ENCODE results near the gene SUSD6. TPM values are rescaled to one million over a fixed set of nuclear protein-coding genes. Genes with fewer than 3 reads are reported as not detected.
A peak's percentile ranks its signal among the peaks of the same experiment; 100 is the strongest.

The SUSD6 gene
- total and polyA plus RNA-seq, 9 of the 15 experiments (the other 6 are each of a cell fraction or from before 2014, with no cell fraction given), result 2.9 to 20.7 (median 5.6) TPM

DNA sequence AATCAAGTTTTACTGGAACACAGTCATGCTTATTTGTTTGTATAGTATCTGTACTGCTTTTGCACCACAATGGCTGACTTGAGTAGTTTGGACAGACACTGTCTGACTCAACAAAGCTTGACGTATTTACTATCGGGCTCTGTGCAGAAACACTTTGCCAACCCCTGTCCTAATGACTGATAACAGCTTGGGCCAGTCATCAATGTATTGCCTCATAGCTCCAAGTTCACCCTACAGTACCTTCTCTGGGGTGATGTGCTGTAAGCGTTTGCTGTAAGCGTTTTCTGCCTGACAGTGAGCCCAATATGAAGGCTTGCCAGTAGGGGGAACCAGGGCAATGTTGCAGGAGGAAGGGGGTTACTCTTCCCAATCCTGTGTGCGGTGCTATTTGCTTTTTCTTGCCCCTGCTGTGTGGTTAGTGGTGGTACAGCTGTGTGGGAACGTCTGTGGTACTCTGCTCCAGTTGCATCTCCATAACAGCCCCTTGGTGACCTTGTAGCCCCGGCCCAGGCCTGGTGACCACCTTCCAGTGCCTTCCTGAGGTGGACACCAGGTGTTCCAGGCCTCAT is 31.3 kb upstream of the SUSD6 start (continued):
- TF ChIP-seq ZFP30 (CRISPR knock-in tag; IDR thresholded peaks at IDR 0.05; ENCODE audit: borderline replicate concordance), result no peak
- TF ChIP-seq, protein P1, sequence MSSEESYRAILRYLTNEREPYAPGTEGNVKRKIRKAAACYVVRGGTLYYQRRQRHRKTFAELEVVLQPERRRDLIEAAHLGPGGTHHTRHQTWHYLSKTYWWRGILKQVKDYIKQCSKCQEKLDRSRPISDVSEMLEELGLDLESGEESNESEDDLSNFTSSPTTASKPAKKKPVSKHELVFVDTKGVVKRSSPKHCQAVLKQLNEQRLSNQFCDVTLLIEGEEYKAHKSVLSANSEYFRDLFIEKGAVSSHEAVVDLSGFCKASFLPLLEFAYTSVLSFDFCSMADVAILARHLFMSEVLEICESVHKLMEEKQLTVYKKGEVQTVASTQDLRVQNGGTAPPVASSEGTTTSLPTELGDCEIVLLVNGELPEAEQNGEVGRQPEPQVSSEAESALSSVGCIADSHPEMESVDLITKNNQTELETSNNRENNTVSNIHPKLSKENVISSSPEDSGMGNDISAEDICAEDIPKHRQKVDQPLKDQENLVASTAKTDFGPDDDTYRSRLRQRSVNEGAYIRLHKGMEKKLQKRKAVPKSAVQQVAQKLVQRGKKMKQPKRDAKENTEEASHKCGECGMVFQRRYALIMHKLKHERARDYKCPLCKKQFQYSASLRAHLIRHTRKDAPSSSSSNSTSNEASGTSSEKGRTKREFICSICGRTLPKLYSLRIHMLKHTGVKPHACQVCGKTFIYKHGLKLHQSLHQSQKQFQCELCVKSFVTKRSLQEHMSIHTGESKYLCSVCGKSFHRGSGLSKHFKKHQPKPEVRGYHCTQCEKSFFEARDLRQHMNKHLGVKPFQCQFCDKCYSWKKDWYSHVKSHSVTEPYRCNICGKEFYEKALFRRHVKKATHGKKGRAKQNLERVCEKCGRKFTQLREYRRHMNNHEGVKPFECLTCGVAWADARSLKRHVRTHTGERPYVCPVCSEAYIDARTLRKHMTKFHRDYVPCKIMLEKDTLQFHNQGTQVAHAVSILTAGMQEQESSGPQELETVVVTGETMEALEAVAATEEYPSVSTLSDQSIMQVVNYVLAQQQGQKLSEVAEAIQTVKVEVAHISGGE (CRISPR knock-in tag; IDR thresholded peaks at IDR 0.05), result no peak
- no peak for TF ChIP-seq MYNN (IDR thresholded peaks at IDR 0.05)
- TF ChIP-seq MYNN (CRISPR knock-in tag; IDR thresholded peaks at IDR 0.05), result no peak
- TF ChIP-seq, protein P2, sequence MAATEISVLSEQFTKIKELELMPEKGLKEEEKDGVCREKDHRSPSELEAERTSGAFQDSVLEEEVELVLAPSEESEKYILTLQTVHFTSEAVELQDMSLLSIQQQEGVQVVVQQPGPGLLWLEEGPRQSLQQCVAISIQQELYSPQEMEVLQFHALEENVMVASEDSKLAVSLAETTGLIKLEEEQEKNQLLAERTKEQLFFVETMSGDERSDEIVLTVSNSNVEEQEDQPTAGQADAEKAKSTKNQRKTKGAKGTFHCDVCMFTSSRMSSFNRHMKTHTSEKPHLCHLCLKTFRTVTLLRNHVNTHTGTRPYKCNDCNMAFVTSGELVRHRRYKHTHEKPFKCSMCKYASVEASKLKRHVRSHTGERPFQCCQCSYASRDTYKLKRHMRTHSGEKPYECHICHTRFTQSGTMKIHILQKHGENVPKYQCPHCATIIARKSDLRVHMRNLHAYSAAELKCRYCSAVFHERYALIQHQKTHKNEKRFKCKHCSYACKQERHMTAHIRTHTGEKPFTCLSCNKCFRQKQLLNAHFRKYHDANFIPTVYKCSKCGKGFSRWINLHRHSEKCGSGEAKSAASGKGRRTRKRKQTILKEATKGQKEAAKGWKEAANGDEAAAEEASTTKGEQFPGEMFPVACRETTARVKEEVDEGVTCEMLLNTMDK (IDR thresholded peaks at IDR 0.05; ENCODE audit: borderline replicate concordance, insufficient read depth, low read depth, low read length, poor library complexity, severe bottlenecking), result peak; percentile 79
- no peak for TF ChIP-seq ZNF77 (CRISPR knock-in tag; IDR thresholded peaks at IDR 0.05)
- 0 out of 2 replicates have a peak, but pooled peaks have one; percentile 25 for TF ChIP-seq GATA2 (CRISPR knock-in tag; IDR thresholded peaks at IDR 0.05)
- TF ChIP-seq, protein P3, sequence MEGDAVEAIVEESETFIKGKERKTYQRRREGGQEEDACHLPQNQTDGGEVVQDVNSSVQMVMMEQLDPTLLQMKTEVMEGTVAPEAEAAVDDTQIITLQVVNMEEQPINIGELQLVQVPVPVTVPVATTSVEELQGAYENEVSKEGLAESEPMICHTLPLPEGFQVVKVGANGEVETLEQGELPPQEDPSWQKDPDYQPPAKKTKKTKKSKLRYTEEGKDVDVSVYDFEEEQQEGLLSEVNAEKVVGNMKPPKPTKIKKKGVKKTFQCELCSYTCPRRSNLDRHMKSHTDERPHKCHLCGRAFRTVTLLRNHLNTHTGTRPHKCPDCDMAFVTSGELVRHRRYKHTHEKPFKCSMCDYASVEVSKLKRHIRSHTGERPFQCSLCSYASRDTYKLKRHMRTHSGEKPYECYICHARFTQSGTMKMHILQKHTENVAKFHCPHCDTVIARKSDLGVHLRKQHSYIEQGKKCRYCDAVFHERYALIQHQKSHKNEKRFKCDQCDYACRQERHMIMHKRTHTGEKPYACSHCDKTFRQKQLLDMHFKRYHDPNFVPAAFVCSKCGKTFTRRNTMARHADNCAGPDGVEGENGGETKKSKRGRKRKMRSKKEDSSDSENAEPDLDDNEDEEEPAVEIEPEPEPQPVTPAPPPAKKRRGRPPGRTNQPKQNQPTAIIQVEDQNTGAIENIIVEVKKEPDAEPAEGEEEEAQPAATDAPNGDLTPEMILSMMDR (IDR thresholded peaks at IDR 0.05 in 2 of 3, conservative IDR thresholded peaks at IDR 0.05 in 1 of 3; ENCODE audit: insufficient read depth in 2 of 3, low read depth in 1 of 3, low read length in 3 of 3), result peak; percentile 77 to 94 (median 87)
- 0 out of 2 replicates have a peak, but pooled peaks have one; percentile 9 for TF ChIP-seq KLF16 (IDR thresholded peaks at IDR 0.05)
- TF ChIP-seq, protein P4, sequence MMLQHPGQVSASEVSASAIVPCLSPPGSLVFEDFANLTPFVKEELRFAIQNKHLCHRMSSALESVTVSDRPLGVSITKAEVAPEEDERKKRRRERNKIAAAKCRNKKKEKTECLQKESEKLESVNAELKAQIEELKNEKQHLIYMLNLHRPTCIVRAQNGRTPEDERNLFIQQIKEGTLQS (IDR thresholded peaks at IDR 0.05), result peak; percentile 88
- TF ChIP-seq, protein P4 (CRISPR knock-in tag; conservative IDR thresholded peaks at IDR 0.05), result no peak
- TF ChIP-seq POLR2AphosphoS5 (IDR thresholded peaks at IDR 0.05; ENCODE audit: control insufficient read depth, insufficient read depth, low read depth, low read length), result peak; percentile 37; the same call in 1 of the 2 replicates
- TF ChIP-seq, protein P5, sequence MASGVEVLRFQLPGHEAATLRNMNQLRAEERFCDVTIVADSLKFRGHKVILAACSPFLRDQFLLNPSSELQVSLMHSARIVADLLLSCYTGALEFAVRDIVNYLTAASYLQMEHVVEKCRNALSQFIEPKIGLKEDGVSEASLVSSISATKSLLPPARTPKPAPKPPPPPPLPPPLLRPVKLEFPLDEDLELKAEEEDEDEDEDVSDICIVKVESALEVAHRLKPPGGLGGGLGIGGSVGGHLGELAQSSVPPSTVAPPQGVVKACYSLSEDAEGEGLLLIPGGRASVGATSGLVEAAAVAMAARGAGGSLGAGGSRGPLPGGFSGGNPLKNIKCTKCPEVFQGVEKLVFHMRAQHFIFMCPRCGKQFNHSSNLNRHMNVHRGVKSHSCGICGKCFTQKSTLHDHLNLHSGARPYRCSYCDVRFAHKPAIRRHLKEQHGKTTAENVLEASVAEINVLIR (CRISPR knock-in tag; IDR thresholded peaks at IDR 0.05), result no peak
- TF ChIP-seq ELF2 (CRISPR knock-in tag; IDR thresholded peaks at IDR 0.05), result no peak
- TF ChIP-seq MTF1 (CRISPR knock-in tag; IDR thresholded peaks at IDR 0.05; ENCODE audit: borderline replicate concordance), result no peak
- TF ChIP-seq U2AF2 (optimal IDR thresholded peaks at IDR 0.05; ENCODE audit: low read depth, low read length), result no peak
